Measurements from ENCODE around the gene AHNAK2.
"Not testable (repeated sequence)": the region's sequence is repeated elsewhere in the genome, so short reads cannot be mapped to it uniquely, and the experiment has no call there.

Gene AHNAK2

GRCh38 chr14:104924421-104925213 lies 53.6 kb downstream of the AHNAK2 start, which contains the start of gene PLD4:
PLD4 (plus strand) TSS chr14:104924879; CDS start chr14:104927141, 2,262 bp downstream.
- Histone ChIP-seq H3K27ac (ENCODE audit: low read length) (no peak within 1 kb of the TSS), H3K9ac (ENCODE audit: low read length) (no peak within 1 kb of the TSS), H3K36me3 (replicated peaks; ENCODE audit: insufficient read depth, low read length) (no peaks in the 10 kb centered on the region), H3K4me3 (ENCODE audit: low read length) (no peak within 1 kb of the TSS), H3F3A (ENCODE audit: insufficient read depth, low read length) (no peaks in the 10 kb centered on the region), H3K9me3 (replicated peaks; ENCODE audit: insufficient read depth, low read length) (no peaks in the 10 kb centered on the region), H4K20me1 (ENCODE audit: insufficient read depth, low read length) (no peaks in the 10 kb centered on the region), H3K79me2 (ENCODE audit: low read length) (no peaks in the 10 kb centered on the region), H2AFZ (ENCODE audit: low read length) (no peak within 1 kb of the TSS), H3K9me2 (replicated peaks; ENCODE audit: insufficient read depth, low read length) (no peaks in the 10 kb centered on the region), H3K4me1 (ENCODE audit: low read length) (peaks cover 19% of the 10 kb centered on the region), H3K4me2 (ENCODE audit: low read depth, low read length) (no peak within 1 kb of the TSS), H3K27me3 (replicated peaks; ENCODE audit: insufficient read depth, low read length) (no peaks in the 10 kb centered on the region)
- DNase-seq = no peak
- no peak for TF ChIP-seq EZH2 (optimal IDR thresholded peaks at IDR 0.05; ENCODE audit: low read depth, low read length)
- no peak for TF ChIP-seq CTCF (IDR thresholded peaks at IDR 0.05; ENCODE audit: low read length)
- TF ChIP-seq EZH2phosphoT487 (IDR thresholded peaks at IDR 0.05; ENCODE audit: low read length) = no peak

- DNase-seq = no peak
- Histone ChIP-seq H3K4me2 (ENCODE audit: low read depth, low read length) (no peak overlapping the region), H3K4me3 (ENCODE audit: low read length) (no peak overlapping the region)
Observed at GRCh38 chr14:104923640-104924420, 54.3 kb downstream of the AHNAK2 start.

GRCh38 chr14:104919993-104920315 lies 58.2 kb downstream of the AHNAK2 start:
- H3K4me3 ChIP-seq (ENCODE audit: low read length) = no peak overlapping the region
- no peaks in the 10 kb centered on the region for H3K9me2 ChIP-seq (replicated peaks; ENCODE audit: insufficient read depth, low read length)
- no peaks in the 10 kb centered on the region for H3K36me3 ChIP-seq (replicated peaks; ENCODE audit: insufficient read depth, low read length)
- H2AFZ ChIP-seq (ENCODE audit: low read length) = no peak overlapping the region
- H3K9ac ChIP-seq (ENCODE audit: low read length) = no peak overlapping the region
- no peaks in the 10 kb centered on the region for H3F3A ChIP-seq (ENCODE audit: insufficient read depth, low read length)
- H4K20me1 ChIP-seq (ENCODE audit: insufficient read depth, low read length) = no peaks in the 10 kb centered on the region
- no peaks in the 10 kb centered on the region for H3K79me2 ChIP-seq (ENCODE audit: low read length)
- DNase-seq = peak; percentile 35
- H3K27ac ChIP-seq (ENCODE audit: low read length) = no peak overlapping the region
- no peak for TF ChIP-seq CTCF (IDR thresholded peaks at IDR 0.05; ENCODE audit: low read length)
- TF ChIP-seq EZH2phosphoT487 (IDR thresholded peaks at IDR 0.05; ENCODE audit: low read length) = no peak
- TF ChIP-seq EZH2 (optimal IDR thresholded peaks at IDR 0.05; ENCODE audit: low read depth, low read length) = no peak
- H3K9me3 ChIP-seq (replicated peaks; ENCODE audit: insufficient read depth, low read length) = no peaks in the 10 kb centered on the region
- H3K4me2 ChIP-seq (ENCODE audit: low read depth, low read length) = no peak overlapping the region
- no peaks in the 10 kb centered on the region for H3K27me3 ChIP-seq (replicated peaks; ENCODE audit: insufficient read depth, low read length)
- no peaks in the 10 kb centered on the region for H3K4me1 ChIP-seq (ENCODE audit: low read length)

More at GRCh38 chr14:104923640-104924420, 54.3 kb downstream of the AHNAK2 start:
- no peaks in the 10 kb centered on the region for H3K27me3 ChIP-seq (replicated peaks; ENCODE audit: insufficient read depth, low read length)
- H3K4me1 ChIP-seq (ENCODE audit: low read length) = peaks cover 19% of the 10 kb centered on the region
- H3K9me2 ChIP-seq (replicated peaks; ENCODE audit: insufficient read depth, low read length) = no peaks in the 10 kb centered on the region
- TF ChIP-seq EZH2phosphoT487 (IDR thresholded peaks at IDR 0.05; ENCODE audit: low read length) (no peak), EZH2 (optimal IDR thresholded peaks at IDR 0.05; ENCODE audit: low read depth, low read length) (no peak), CTCF (IDR thresholded peaks at IDR 0.05; ENCODE audit: low read length) (no peak)
- H3K36me3 ChIP-seq (replicated peaks; ENCODE audit: insufficient read depth, low read length) = no peaks in the 10 kb centered on the region
- no peaks in the 10 kb centered on the region for H4K20me1 ChIP-seq (ENCODE audit: insufficient read depth, low read length)
- no peaks in the 10 kb centered on the region for H3K9me3 ChIP-seq (replicated peaks; ENCODE audit: insufficient read depth, low read length)
- H3K79me2 ChIP-seq (ENCODE audit: low read length) = no peaks in the 10 kb centered on the region
- H3F3A ChIP-seq (ENCODE audit: insufficient read depth, low read length) = no peaks in the 10 kb centered on the region
- H3K9ac ChIP-seq (ENCODE audit: low read length) = no peak overlapping the region
- H3K27ac ChIP-seq (ENCODE audit: low read length) = no peak overlapping the region
- H2AFZ ChIP-seq (ENCODE audit: low read length) = no peak overlapping the region

- not testable (repeated sequence) for H3K9ac ChIP-seq (ENCODE audit: low read length); H3K4me1 ChIP-seq (ENCODE audit: low read length); DNase-seq
Observed at GRCh38 chr14:104919152-104919992, 58.8 kb downstream of the AHNAK2 start.

More at GRCh38 chr14:104919152-104919992, 58.8 kb downstream of the AHNAK2 start:
- not testable (repeated sequence) for H2AFZ ChIP-seq (ENCODE audit: low read length); H3K36me3 ChIP-seq (replicated peaks; ENCODE audit: insufficient read depth, low read length); H4K20me1 ChIP-seq (ENCODE audit: insufficient read depth, low read length); H3K27me3 ChIP-seq (replicated peaks; ENCODE audit: insufficient read depth, low read length); H3K9me2 ChIP-seq (replicated peaks; ENCODE audit: insufficient read depth, low read length); H3K27ac ChIP-seq (ENCODE audit: low read length); H3K79me2 ChIP-seq (ENCODE audit: low read length); H3K9me3 ChIP-seq (replicated peaks; ENCODE audit: insufficient read depth, low read length); H3K4me2 ChIP-seq (ENCODE audit: low read depth, low read length); H3K4me3 ChIP-seq (ENCODE audit: low read length); H3F3A ChIP-seq (ENCODE audit: insufficient read depth, low read length)

Measured in MM.1S (cell line).